Stomach smooth muscle (tissue), 2 donors: ENCODE measurements around the gene CARS1.

ENCODE experiments used
- H3K27ac ChIP-seq: one replicate; pipeline ENCODE4 v1.7.0; 2013; ENCODE audit warnings: mild to moderate bottlenecking, low read length, inconsistent platforms
- H3K27me3 ChIP-seq, 2 donors: one replicate each; pipeline ENCODE4 v1.7.0; 2013; ENCODE audit warnings: low read length in 2 of 2; ENCODE audit not compliant: insufficient read depth in 2 of 2, control insufficient read depth in 1 of 2
- H3K36me3 ChIP-seq, 2 donors: one replicate each; pipeline ENCODE4 v1.7.0; 2013; ENCODE audit warnings: low read length in 2 of 2; ENCODE audit not compliant: control insufficient read depth in 2 of 2, insufficient read depth in 2 of 2
- H3K4me1 ChIP-seq: one replicate; pipeline ENCODE4 v1.7.0; 2013; ENCODE audit warnings: low read length; ENCODE audit not compliant: control insufficient read depth, insufficient read depth
- H3K4me3 ChIP-seq, 2 donors: one replicate each; pipeline ENCODE4 v1.7.0; 2013; ENCODE audit warnings: low read length in 2 of 2
- H3K9ac ChIP-seq, 2 donors: one replicate each; pipeline ENCODE4 v1.7.0; 2013; ENCODE audit warnings: low read length in 2 of 2, mild to moderate bottlenecking in 1 of 2
- H3K9me3 ChIP-seq, 2 donors: one replicate each; pipeline ENCODE4 v1.7.0; 2013; ENCODE audit warnings: low read length in 2 of 2; ENCODE audit not compliant: control insufficient read depth in 2 of 2
- donor health status: healthy.
- donor health status: Pancreatic carcinoma.

The CARS1 gene

DNA sequence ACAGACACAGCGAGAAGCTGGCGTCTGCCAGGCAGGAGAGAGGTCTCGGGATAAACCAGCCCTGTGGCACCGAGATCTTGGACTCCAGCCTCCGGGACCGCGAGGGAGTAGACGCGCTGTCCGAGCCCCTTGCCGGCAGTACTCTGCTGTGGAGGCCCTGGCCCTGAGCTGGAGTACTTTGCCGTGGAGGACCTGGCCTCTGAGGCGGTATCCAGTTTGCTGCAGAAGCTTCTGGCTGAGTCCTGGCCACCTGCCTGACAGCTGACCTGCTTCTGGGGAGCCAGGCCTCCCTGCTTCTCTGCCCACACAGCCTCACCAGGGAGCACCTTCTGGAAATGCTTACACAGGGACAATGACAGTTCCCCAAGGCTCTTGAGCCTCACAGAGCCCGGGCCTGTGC, 31.6 kb upstream of the CARS1 start:
- H3K4me3 ChIP-seq: no peak overlapping the region
- peaks cover 0 to 12% of the 10 kb centered on the region in 2 donors for H3K36me3 ChIP-seq
- no peaks in the 10 kb centered on the region for H3K27me3 ChIP-seq
- no peaks in the 10 kb centered on the region for H3K4me1 ChIP-seq
- no peaks in the 10 kb centered on the region for H3K9me3 ChIP-seq
- H3K27ac ChIP-seq: no peak overlapping the region
- H3K9ac ChIP-seq: no peak overlapping the region

- no peaks in the 10 kb centered on the region for H3K4me1 ChIP-seq
- no peak overlapping the region for H3K27ac ChIP-seq
- peaks cover 0 to 7% of the 10 kb centered on the region in 2 donors for H3K27me3 ChIP-seq
- no peak overlapping the region for H3K4me3 ChIP-seq
- H3K9ac ChIP-seq: no peak overlapping the region
- H3K9me3 ChIP-seq: no peaks in the 10 kb centered on the region
- peaks cover 0 to 12% of the 10 kb centered on the region in 2 donors for H3K36me3 ChIP-seq
Measured at GRCh38 chr11:3087821-3088800, 30.9 kb upstream of the CARS1 start.

GRCh38 chr11:3087373-3087772, 30.1 kb upstream of the CARS1 start:
- H3K9me3 ChIP-seq: no peaks in the 10 kb centered on the region
- peaks cover 0 to 10% of the 10 kb centered on the region in 2 donors for H3K36me3 ChIP-seq
- no peaks in the 10 kb centered on the region for H3K4me1 ChIP-seq
- no peak overlapping the region for H3K27ac ChIP-seq
- no peak overlapping the region for H3K4me3 ChIP-seq
- H3K27me3 ChIP-seq: peaks cover 0 to 7% of the 10 kb centered on the region in 2 donors
- H3K9ac ChIP-seq: no peak overlapping the region

GRCh38 chr11:3086671-3087150, 29.5 kb upstream of the CARS1 start:
- H3K36me3 ChIP-seq: peaks cover 0 to 10% of the 10 kb centered on the region in 2 donors
- no peak overlapping the region for H3K27ac ChIP-seq
- peaks cover 2 to 7% of the 10 kb centered on the region in 2 donors for H3K27me3 ChIP-seq
- H3K4me1 ChIP-seq: no peaks in the 10 kb centered on the region
- no peak overlapping the region for H3K4me3 ChIP-seq
- no peaks in the 10 kb centered on the region for H3K9me3 ChIP-seq
- no peak overlapping the region for H3K9ac ChIP-seq

DNA sequence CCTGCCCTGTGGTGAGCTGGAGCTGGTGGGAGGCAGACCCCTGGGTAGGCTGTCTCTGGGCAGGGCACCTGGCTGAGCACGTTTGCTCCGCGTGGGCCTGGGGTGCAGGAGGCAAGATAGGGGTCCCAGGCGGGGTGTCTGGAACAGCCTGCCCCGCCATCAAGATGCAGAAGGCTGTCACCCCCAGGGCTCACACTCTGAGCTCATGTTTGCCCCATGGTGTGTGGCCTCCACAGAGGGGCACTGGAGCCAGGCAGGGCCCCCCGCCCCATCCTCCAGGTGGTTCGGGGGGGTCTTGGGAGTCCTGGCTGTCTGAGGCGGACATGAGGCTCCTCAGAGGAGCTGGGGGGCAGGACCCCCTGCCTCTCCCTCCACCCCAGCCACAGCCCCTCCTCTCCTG, 28.9 kb upstream of the CARS1 start:
- Histone ChIP-seq H3K36me3 (peaks cover 0 to 10% of the 10 kb centered on the region in 2 donors), H3K4me1 (no peaks in the 10 kb centered on the region), H3K27ac (no peak overlapping the region), H3K9ac (no peak overlapping the region), H3K9me3 (no peaks in the 10 kb centered on the region), H3K4me3 (no peak overlapping the region), H3K27me3 (peaks cover 2 to 7% of the 10 kb centered on the region in 2 donors)

DNA sequence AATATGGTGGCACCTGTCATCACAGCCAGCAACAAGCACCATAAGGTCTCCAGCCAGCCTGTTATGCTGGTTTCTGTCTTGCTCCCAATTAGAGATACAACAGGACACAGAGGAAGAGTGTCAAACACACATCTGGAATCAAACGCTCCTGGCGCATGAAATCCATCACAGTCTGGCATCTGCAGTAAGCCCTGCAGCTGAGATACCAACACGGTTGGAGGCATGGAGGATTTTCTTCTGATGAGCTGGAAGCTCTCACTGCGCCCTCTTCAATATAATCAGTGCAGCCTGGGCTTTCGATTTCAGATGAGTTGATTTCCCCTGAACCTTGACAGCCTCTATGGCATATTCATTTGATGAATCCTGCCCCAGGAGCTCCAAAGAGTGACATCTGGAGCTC, 27.8 kb upstream of the CARS1 start:
- H3K27ac ChIP-seq: no peak overlapping the region
- H3K9ac ChIP-seq: no peak overlapping the region
- no peak overlapping the region for H3K4me3 ChIP-seq
- H3K27me3 ChIP-seq: peaks cover 2 to 7% of the 10 kb centered on the region in 2 donors
- peaks cover 0 to 6% of the 10 kb centered on the region in 2 donors for H3K36me3 ChIP-seq
- H3K4me1 ChIP-seq: no peaks in the 10 kb centered on the region
- H3K9me3 ChIP-seq: no peaks in the 10 kb centered on the region

DNA sequence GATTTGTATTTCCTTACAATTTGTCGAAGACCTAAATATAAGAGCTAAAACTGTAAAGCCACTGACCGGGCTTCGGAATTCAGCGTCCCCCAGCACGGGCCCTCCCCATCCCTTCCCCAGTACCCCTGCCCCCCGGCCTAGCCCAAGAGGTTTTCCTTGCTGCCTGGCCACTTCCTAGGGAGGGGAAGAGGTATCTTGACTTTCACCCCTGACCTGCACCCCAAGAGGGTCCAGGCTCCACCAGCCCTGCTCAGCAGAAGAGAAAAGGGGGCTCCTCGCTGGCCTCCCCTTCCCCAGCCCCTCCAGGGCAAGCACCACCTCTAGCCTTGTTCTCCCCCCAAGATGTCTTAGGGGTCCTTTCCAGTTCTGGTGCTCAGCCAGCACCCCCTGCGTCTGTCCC, 26.1 kb upstream of the CARS1 start:
- Histone ChIP-seq H3K4me3 (no peak overlapping the region), H3K27ac (no peak overlapping the region), H3K4me1 (no peaks in the 10 kb centered on the region), H3K36me3 (peaks cover 0 to 2% of the 10 kb centered on the region in 2 donors), H3K9ac (no peak overlapping the region), H3K27me3 (peaks cover 2 to 7% of the 10 kb centered on the region in 2 donors), H3K9me3 (no peaks in the 10 kb centered on the region)

- H3K27ac ChIP-seq: no peak overlapping the region
- no peaks in the 10 kb centered on the region for H3K9me3 ChIP-seq
- H3K4me3 ChIP-seq: no peak overlapping the region
- H3K36me3 ChIP-seq: no peaks in the 10 kb centered on the region
- no peaks in the 10 kb centered on the region for H3K4me1 ChIP-seq
- peaks cover 2 to 7% of the 10 kb centered on the region in 2 donors for H3K27me3 ChIP-seq
- H3K9ac ChIP-seq: no peak overlapping the region
Measured at GRCh38 chr11:3081386-3081751, 24.1 kb upstream of the CARS1 start.

DNA sequence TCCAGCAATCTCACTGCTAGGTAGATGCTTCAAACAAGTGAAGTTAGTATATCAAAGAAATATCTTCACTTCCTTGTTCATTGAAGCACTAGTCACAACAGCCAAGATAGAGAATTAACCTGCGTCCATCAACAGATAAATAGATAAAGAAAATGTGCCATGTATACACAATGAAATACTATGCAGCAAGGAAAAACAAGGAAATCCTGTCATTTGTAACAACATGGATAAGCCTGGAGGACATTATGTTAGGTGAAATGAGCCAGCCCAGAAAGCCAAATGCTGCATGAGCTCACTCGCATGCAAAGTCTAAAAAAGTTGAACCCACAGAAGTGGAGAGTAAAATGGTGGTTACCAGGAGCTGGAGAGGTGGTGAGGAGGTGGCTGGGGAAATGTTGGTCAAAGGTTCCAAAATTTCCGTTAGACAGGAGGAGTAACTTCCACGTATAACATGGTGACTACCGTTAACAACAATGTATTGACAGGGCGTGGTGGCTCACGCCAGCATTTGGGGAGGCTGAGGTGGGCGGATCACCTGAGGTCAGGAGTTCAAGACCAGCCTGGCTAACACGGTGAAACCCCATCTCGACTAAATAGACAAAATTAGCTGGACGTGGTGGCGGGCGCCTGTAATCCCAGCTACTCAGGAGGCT, 23.6 kb upstream of the CARS1 start:
- H3K36me3 ChIP-seq: no peaks in the 10 kb centered on the region
- no peak overlapping the region for H3K27ac ChIP-seq
- H3K4me1 ChIP-seq: no peaks in the 10 kb centered on the region
- peaks cover 2 to 7% of the 10 kb centered on the region in 2 donors for H3K27me3 ChIP-seq
- no peak overlapping the region for H3K9ac ChIP-seq
- no peaks in the 10 kb centered on the region for H3K9me3 ChIP-seq
- H3K4me3 ChIP-seq: no peak overlapping the region

GRCh38 chr11:3080104-3080503, 22.9 kb upstream of the CARS1 start:
- no peak overlapping the region for H3K27ac ChIP-seq
- H3K9ac ChIP-seq: no peak overlapping the region
- no peaks in the 10 kb centered on the region for H3K4me1 ChIP-seq
- no peaks in the 10 kb centered on the region for H3K36me3 ChIP-seq
- no peaks in the 10 kb centered on the region for H3K9me3 ChIP-seq
- no peak overlapping the region for H3K4me3 ChIP-seq
- H3K27me3 ChIP-seq: peaks cover 2 to 7% of the 10 kb centered on the region in 2 donors
